Activated naive CD4-positive, alpha-beta T cell treated with anti-CD3 and anti-CD28 coated beads, Interleukin-2, amount 50 U/mL, for 16 hours (primary cell): Measurements from ENCODE around the gene TBCEL.

ENCODE experiments used
- DNase-seq: peaks from one replicate; pipeline ENCODE4 v3.0.0-alpha.2; 2020

The TBCEL gene

DNA sequence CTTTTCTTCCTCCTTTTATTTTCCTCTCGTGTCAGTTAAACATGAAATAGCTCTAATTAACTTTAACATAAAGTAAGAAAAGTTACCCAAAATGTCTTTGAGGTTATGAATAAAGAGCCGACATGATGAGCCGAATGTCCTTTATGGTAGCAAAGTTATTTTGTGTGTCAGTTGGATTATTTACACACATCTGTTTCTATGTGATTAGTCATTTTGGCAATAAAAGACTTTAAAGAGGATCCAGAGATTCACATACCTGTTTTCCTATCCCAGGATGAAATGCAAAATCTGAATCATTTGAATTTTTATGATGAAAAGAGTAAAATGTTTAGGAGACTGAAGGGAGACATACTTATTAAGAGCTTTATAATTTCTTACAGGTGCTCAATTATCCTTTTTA is 43.1 kb downstream of the TBCEL start:
- no peak for DNase-seq

DNA sequence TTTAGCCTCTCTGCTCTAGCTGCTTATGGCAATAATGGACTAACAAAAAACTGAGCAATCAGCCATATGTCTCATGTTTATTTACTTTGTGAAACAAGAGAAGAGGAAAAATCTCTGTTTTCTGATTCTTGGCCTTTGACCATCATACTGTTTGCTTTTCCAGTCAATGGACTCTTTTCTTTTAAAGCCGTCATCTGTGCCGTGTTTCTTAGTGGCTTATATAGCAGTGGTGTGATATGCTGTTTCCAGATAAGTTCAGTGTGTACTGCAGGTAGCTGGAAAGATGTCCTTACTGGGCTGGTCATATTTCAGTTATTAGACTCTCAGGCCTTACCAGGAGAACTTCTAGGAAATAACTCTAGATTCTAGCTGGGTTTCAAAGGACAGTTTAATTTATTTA is 43.6 kb downstream of the TBCEL start:
- no peak for DNase-seq

DNA sequence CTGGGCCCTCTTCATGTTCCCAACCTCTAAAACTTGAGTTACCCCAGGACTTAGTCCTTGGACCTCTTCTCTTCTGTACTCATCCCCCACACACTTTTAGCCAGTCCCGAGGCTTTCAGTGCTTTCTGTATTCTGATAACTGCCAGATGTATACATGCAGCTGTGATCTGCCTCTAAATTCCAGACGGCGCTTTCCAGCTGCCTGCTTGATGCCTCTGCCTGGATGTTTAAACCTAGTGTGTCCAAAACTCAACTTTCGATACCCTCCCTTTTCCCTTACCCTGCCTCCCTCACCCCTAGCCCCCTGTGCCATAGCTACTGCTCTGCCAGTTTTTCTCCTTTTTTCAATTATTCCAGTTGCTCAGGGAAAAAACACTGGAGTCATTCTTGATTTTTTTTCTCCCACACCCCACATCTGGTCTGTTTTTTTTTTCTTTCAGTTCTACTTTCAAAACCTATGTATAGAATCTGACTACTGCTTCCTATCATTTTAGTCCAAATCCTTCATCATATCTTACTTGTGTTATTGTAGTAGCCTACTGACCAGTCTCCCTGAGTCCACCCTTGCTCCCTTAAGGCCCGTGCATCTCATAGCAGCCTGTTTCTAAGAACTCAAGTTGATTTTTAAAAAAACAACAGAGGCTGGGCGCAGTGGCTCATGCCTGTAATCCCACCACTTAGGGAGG is 44.2 kb downstream of the TBCEL start:
- no peak for DNase-seq

DNA sequence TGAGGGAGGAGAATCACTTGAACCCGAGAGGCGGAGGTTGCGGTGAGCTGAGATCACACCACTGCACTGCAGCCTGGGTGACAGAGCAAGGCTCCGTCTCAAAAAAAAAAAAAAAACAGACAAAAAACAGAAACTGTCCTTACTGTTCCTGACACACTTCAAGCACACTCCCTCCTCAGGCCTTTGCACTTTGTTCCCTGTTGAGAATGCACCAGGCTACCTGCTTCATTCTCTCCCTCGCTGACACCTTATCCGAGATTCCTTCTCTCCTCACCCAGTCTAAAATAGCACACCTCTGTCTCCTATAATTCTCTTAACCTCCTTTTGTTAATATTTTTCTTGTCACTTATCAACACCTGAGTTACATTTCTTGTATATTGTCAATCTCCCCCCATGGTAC is 44.9 kb downstream of the TBCEL start:
- no peak for DNase-seq

DNA sequence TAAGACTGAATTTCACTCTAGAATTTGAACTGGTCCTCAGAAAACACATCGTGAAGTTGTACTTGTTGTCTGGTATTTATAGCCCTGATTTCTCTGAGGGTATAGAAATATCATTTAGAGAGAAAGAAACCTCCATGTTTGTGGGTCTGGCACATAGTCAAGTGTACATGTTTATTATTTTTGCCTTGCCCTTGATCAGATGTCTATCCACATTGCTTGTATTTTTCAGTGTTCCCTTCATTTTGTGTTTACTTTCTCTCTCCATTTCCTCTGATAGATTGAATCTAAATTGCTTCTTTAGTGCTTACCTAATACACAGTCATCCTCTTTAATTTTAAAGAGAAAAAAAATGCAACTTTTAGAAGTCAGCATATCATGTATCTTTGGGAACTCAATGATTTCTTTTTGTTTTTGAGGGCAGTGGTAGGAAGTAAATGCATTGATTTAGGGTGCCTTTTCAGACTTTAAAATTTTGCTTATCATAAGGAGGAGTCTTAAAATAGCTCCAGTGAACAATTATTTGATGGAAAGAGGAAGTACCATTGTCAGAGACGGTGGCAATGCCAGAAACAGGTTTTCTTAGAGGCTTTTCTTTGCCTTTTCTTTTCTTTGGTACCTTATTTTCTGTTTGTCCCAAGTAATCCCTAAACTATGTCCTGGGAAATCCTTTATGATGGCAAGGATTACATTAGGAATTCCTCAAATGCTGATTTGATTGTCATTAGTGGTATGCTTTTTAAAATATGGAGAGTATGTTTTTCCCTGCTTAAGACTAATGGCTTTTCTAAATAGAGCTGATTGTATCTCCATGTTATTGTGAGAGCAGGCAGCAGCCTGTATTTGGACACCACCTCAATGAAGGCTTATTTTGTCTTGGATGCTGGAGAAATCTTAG is 47.3 kb downstream of the TBCEL start:
- DNase-seq: no peak

DNA sequence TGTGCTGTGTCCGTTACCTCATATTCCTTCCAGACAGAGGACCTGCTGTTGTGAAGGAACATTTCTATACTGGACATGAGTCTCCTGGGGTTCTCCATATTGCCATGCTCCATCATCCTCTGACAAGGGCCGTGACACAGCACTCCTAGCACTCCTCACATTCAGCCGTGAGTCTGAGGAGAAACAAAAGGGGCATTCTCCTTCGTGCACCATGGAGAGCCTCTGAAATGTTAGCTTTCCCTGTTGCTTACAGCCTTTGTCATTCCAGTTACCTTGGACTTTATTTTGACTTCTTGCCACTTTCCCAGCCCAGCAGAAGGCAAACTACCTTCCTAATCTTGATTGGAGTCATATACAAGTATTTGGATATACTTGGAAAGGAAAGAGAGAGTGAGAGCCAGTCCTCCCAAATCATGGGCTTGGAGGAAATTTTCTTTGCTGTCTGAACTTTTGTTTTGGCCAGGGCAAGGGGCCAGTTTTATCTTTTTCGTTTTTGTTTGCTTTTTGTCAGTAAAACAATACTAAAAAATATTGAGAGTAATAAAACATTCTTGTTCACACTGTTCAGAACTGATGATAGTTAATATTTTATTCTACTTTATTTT is 48.0 kb downstream of the TBCEL start:
- DNase-seq: no peak

DNA sequence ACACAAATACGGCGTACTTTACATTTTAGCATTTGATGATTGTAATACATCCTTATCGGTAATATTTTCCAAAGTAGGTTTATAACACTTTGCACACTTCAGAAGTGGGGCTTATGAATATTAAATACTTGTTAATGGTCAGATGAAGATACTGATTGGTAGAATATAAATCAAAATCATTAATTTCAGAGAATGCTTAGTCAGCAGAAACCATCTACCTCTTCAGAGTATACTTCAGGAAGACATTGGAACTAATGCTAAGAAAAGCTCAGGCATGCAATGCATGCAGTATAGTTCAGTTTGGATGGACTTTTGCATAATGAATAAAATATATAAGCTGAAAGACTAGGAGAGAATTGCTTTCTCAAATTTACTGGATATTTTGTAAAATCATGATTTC is 57.4 kb downstream of the TBCEL start:
- DNase-seq: no peak

DNA sequence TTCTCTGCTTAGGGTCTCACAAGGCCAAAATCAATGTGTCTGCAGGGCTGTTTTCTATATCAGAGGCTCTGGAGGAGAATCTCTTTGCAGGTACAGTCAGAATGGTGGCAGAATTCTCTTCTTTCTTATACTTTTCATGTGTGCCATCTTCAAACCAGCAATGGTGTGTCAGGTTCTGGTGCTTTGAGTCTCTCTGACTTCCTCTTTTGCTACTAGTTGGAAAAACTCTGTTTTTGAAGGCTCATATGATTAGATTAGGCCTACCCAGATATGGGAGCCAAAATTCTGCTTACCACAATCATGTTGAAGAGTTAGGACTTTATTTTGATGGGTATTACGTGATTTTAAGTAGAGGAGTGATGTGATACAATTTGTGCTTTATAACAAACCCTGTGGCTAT is 58.3 kb downstream of the TBCEL start:
- DNase-seq: no peak

DNA sequence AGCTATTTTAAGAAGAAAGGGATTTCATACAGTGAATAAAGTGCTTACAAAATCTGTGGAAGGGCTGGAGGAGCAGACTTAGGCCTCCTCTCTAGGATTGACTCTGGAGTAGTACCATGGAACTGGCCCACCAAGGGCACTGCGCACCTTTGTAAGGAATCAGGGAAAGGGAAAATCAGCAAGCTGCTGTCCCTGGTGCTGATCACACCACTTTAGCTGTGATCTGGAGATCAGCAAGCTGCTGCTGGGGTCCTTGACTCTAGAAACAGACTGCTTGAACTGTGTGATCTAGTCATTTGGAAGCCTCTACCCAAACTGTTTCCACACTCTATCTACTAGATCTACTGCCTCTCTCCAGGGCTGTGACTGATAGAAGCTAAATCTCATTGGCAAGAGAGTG is 58.8 kb downstream of the TBCEL start:
- DNase-seq: no peak

DNA sequence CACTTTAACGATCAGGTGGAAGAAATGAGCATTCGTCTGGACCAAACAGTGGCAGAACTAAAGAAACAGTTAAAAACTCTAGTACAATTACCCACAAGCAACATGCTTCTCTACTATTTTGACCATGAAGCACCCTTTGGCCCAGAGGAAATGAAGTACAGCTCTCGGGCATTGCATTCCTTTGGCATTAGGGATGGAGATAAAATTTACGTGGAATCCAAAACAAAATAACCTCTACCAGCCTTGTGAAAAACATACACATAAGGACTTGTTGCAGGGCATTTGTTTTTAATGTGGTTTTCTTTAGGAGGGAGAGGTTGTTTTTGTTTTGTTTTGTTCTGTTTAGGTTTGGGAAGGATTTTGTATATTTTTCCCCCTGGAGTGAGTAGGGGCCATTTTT is 63.0 kb downstream of the TBCEL start:
- DNase-seq: no peak

DNA sequence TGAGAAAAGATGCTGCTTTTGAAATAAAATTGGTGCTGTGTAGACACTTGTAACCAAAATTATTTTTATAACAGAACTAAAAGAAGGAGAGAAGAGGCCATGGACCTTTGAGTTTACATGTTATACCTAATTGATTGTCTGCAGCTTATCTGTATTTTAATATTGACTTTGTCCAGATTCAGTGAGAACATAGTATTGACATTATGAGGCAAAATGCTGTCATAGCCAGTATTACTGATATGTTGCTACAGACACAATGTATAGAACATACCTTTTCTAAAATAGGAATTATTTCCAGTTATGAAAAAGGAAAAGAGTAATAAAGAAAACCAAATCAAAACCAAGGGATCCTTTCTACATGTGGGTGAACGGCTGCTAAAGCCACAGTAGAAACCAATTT is 65.7 kb downstream of the TBCEL start:
- no peak for DNase-seq

DNA sequence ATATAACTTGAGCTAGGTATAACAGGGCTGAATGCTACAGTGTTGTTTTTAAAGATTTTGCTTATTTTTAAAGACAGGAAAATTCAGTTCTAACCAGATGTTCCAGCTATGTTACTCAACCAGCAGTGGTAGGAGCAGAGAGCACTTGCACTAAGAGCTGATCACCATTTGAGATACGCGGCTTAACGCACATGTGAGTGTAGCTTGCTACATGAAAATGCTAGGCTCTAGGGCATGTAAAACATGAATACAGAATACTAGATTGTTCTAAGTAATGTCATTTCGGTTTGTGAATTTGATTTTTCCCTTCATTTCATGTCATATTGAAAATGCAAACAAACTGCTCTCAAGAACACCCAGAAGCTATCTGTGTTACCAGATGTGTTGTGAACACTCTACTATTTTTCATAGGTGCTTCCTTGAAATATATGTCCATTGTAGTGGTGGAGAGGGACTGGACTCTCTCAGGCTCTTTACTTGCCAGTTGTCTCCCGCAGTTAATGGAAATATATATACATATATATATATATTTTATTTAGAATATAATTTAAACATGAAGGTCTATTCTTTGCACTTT is 66.3 kb downstream of the TBCEL start:
- no peak for DNase-seq

DNA sequence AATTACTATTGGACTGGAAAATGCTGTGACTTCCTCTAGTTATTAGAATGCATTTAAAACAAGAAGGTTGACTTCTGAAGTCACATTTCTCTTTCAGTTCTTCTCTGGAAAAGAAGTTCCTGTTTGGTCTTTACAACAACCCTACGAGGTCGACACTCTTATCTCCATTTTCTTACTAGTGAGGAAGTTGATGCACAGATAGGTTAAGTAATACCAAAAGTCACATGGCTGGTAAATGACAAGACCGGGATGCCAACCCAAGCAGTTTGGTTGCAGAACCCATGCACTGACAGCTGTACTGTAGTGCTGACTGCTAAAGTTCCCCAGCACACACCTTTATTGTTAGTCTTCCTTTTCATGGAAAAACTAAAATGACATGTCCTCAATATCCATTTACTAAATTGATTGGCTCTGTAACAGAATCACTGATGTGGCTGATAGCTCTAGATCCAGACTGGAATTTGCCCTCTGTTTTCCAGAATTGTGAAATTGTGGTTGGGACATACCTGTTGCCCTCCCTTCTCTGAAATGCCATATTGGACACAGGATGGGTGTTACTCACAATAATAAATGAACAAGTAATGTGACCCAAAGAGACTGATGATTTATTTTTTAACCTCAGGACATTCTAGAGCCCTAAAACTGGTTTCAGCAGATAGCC is 67.7 kb downstream of the TBCEL start:
- DNase-seq: no peak

DNA sequence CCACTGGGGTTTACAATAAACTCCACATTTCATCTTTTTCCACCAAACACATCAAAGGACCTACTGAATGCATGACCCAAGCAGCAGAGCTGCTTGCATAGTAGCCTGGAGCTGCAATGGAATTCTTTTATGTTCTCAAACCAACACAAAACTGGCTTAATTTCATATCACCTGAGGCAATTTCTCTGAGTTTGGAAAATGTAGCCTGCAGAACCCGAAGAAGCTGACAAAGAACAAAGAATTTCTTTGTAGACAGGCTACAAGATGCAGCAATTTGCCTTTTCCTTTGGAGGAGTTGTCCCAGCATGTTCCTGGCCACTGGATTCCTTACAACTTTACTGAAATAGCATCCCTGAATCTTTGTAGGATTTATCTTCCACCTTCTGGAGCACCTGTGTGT is 71.7 kb downstream of the TBCEL start:
- DNase-seq: no peak

DNA sequence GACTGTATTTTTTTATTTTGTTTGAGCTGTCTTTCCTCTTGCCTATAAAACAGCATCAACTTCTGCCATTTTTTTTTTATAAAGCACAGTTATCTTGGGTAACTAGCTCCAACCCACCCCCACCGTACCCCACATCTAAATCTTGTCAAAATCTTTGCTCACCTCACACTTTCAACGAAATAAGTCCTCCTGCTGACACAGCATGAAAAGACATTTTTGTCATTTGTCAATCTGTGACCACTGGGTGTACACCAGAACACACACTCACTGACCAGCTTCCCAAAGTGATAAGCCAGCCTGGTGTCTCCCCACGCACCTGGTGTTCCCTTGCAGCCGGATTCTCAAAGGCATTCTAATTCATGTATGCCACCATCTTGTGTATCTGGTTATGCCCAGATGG is 75.5 kb downstream of the TBCEL start:
- no peak for DNase-seq

DNA sequence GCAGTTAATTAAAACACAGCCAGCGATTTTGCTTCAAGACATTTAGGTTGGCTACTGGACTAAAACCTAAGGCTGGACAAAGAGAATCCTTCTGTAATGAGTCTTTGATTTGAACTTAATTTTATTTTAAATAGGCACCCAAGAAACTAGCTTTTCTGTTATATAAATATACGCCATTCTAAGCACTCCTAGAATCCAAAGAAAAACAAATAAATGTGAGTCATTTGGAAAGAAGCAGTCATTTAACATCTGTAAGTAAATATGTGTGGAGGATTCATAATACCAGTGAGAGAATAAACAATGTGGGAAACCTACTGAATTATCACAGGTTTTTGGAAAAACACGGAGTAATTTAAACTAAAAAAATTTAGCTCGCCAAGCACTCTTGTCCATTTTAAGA is 76.0 kb downstream of the TBCEL start:
- no peak for DNase-seq

DNA sequence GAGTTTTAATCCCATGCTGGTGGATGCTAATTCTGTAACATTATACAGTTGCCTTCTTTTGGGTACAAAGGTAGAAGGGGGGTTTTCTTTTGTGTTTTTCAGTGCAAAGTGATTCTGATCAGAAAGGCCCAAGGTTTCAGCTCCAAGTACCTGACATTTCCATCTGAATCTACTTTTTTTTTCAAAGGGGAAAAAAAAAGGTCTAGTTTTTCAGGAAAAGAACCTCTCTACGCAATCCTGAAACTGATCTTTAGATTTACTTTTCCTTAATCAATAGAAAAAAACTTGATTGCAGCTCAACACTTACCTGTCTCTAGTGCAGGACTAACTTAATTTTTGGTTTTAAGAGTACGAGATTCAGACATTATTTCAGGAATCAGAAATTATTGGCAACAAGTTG is 77.0 kb downstream of the TBCEL start, which contains the start of gene TECTA:
TSS of gene TECTA (plus strand) at position 301 of the 400 bp plus-strand sequence. CDS start 1,423 bp downstream, outside the sequence.
- DNase-seq: no peak

DNA sequence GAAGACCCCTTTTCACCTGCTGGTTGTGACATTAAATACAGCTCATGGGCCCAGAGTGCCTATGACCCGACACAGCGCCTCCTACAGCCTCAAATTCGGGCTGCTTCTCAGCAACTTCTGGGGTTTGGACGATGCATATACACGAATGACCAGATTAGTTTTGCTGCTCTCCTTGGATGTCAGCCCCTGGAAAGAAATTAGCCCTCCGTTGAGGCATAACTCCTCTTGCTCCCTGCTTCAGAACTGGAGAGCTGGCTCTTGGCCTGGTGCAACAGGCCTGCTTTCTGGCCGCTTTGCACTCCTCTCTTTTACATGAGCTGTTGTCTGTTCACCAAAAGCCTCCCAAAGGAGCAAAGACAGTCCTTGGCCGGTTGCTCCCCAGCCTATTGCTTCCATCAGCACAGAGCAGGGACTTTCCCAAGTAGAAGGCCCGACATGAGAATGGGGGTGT is 80.4 kb downstream of the TBCEL start:
- no peak for DNase-seq

DNA sequence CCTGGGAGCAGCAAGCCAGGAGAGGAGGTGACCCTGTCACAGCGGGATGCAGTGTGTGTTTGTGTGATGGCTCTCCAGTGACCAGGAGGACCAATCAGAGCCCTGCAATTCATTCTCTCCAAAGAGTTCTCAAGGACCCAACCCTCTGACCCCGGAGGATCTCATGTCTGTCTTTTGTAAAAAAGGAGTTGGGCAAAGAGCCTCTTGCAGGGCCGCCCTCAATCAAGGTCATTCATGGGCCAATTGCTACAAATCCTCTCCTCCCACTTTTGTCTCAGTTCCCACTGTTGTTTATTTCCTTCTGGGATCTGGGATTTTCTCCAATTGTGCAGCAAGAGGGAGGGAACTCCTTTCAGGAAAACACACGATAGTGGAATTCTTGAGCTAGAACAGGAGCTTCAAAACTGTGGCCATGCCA is 81.2 kb downstream of the TBCEL start:
- no peak for DNase-seq

DNA sequence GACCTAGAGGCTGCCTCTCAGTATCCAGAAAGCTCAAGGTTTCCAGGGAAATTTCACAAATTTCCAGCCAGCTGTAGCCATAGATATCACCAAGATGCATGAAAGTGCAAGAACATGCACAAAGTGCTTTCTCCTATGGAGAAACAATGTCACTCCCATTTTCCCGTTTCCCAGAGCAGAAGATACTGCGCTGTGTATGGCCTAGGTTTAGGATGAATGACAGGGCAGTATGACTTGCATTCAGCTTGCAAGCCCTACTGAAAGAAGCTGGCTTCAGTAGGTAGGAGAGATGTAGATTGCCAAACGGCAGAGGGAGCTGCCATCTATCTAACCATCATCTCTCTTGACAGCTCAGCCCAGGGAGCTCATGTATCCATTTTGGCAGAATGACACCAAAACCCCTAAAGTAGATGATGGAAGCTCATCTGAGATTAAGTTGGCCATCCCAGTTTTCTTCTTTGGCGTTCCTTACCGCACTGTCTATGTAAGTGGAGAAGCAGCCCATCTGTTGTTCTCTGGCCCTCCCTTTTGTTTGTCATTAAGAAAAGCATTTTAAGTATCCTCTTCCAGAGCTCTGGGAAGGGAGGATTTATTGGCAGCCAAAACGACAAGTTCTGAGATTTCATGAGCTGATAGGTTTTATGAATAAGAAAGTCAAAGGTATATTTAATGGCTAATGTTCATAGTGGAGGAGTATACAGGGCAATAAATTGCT is 81.7 kb downstream of the TBCEL start:
- no peak for DNase-seq

DNA sequence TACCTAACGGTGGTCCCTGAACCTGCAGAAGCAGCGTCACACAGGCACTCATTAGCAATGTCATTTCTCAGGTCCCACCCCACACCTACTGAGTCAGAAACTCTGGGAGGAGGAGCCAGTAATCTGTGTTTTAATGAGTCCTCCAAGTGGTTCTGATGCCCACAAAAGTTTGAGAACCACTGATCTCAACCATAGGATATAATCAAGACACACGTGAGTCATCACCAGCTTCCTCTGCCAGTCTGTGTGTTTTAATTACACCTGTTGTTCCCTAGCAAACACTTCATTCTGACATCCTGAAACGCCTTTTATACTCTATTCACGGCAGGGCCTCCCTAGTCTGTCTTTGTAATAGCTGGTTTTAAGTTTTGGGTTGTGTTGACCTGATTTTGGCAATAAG is 82.9 kb downstream of the TBCEL start:
- no peak for DNase-seq

DNA sequence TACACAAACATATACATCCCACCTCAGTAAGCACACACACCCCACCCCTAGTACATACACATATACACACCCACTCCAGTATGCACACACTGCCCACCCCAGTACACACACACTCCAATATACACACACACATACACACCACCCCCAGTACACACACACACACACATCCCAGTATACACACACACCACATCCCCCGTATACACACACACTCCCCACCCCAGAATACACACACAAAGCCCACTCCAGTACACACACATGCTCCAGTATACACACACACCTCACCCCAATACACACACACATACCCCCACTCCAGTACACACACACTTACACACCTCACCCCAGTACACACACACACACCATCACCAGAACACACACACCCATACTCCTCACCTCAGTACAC is 84.5 kb downstream of the TBCEL start:
- DNase-seq: no peak
